Frontal cortex (tissue), 4 donors: ENCODE results near the gene RPS6KA5. TPM values are rescaled to one million over a fixed set of nuclear protein-coding genes. Genes with fewer than 3 reads are reported as not detected.
A peak's percentile ranks its signal among the peaks of the same experiment; 100 is the strongest.
"Not testable (repeated sequence)": the region's sequence is repeated elsewhere in the genome, so short reads cannot be mapped to it uniquely, and the experiment has no call there.

Experiments
- DNase-seq, 2 donors: peaks; one replicate each; pipeline ENCODE4 v3.0.0; 2012; ENCODE audit warnings: low spot score in 2 of 2
- FAIRE-seq: peaks from 2 replicates; lab custom pipeline; 2012; peaks lifted over from hg19 to GRCh38; lab: Jason Lieb, UNC
- total RNA-seq: library from RNA; depleted of rRNA; stranded (reverse); fragments of >200 nt; gene quantifications from one replicate; pipeline ENCODE4 v1.2.3, GENCODE V29; 2014
- donor health status: control.
- donor health status: control.
- donor health status: control.

Gene RPS6KA5
- total RNA-seq, 1 donor from 2014 or later = 8.2 TPM

DNA sequence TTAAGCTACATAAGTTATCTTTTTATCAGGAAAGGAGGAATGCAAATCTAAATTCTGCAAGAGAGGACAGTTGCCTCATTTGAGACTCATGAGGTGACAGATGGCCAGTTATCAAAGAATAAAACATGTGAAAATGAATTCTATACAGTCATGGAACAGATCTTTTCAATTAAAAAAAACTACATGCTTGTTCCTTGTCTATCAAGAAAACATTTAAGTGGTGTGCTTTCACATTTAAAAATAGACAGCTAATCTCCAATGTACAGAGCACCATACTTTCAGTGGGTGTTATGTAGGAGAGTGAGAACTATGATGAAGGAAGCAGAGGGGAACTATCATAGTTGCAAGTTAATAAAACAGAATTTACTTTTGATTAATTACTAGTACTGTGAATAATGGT lies 167.5 kb downstream of the RPS6KA5 start:
- no peak for DNase-seq
- FAIRE-seq = no peak

DNA sequence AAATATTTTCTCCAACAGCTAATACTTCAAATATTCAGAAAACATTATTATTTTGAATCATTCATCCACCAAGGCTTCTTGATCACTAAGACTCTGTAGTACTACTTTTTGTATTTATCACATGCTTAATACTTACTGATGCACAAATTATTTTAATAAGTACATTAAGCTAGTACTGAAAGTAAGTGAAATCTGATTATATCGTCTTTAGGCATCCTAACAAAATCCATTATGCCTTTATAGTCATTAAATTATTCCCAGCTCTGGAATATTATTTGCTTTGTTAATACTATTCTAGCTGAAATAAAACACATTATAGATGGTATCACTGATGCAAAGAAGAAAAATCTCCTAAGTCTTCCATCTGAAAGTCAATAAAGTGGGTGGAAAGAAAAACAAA lies 169.1 kb downstream of the RPS6KA5 start:
- FAIRE-seq (no peak), DNase-seq (no peak)

DNA sequence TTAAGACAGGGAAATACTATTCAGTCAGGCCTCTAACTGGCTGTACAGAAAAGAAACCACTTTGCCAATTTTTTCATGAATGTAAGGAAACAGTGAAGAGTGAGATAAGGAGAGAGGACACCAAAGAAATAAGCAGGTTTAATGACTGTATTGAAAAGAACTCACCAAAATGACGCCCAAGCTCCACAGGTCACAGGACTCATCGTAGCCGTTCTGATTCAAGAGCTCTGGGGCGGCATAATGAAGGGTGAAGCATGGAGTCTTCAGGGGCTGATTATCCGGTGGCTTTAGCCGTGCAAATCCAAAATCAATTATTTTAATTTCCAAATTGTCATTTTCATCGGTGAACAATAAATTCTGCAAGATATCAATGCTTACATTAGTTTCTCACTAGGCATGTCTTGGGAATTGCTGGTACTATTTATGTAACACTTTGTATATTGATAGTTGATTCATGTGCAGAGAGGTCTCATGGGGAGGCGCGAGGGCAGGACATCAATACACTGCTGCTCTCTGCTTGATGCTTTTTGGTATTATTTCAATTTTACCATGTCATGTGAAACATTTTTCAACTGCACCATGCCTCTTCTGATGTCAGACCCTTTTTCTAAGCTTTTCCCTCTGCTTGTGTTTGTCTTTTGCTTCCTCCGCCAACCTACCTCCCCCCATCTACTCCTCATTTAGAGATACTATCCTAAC lies 170.0 kb downstream of the RPS6KA5 start:
- FAIRE-seq = no peak
- DNase-seq = no peak

DNA sequence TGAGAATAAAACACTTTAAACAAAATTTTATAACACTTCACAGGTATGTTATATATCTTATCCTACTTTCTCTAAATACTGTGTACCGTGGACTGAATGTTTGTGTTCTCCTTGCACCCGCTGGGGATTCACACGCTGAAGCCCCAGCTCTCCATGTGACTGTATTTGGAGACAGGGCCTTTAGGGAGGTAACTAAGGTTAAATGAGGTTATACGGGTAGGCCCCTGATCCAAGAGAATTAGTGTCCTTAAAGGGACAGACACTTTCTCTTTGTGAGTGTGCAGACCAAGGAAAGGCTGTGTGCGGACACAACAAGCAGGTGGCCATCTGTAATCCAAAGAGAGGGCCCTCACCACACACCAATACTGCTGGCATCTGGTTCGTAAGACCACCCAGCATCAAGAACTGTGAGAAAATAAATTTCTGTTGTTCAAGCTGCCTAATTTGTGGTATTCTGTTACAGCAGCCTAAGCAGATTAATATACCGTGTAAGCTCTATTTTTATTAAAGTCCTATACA lies 174.1 kb downstream of the RPS6KA5 start:
- no peak for FAIRE-seq
- DNase-seq = no peak

DNA sequence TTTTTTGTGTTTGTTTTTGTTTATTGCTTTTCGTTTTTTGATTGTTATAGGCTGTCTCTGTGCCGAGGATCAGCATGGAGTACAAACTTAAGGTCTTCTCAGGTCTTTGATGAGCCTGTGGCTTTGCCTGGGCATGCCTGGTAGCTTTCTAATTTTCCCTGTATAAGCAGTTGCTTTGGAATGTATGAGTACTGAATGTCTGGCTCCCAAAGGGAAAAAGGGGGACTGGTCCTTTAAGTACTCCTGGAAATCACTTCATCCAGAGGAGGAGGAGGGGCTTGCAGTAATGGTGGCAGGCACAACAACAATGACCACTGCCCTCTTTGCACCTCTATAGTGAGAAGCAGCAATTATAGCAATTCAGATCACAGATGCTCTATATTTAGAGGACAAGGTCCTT lies 176.7 kb downstream of the RPS6KA5 start:
- FAIRE-seq = no peak

DNA sequence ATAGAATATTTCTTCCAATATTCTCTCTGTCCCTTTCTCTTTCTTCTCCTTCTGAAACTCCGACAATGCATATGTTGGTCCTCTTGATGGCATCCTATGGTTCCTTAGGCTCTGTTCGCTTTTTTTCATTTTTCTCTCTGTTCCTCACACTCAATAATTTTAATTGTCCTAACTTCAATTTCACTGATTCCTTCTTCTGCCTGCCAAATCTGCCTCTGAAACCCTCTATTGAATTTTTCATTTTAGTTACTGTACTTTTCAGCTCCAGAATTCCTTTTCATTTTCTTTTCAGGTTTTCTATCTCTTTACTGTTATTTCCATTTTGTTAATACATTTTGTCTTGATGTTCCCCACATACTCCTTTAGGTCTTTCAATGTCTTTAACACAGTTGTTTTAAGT lies 177.2 kb downstream of the RPS6KA5 start:
- DNase-seq (no peak), FAIRE-seq (no peak)

More for the DNA sequence above, 176.7 kb downstream of the RPS6KA5 start:
- no peak for DNase-seq

DNA sequence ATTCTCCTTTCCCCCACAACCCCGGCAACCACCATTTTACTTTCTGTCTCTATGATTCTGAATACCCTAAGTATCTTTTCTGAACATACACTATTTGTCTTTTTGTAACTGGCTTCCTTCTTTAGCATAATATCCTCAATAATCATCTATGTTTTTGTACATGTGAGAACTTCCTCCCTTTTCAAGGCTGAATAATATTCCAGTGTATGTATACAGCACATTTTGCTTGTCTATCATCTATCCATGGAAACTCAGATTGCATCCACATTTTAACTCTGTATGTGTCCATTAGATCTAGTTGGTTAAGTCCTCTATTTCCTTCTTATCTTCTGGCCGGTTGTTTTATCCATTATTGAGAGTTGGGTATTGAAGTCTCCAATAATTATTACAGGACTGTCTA lies 180.2 kb downstream of the RPS6KA5 start:
- no peak for DNase-seq
- FAIRE-seq = no peak

DNA sequence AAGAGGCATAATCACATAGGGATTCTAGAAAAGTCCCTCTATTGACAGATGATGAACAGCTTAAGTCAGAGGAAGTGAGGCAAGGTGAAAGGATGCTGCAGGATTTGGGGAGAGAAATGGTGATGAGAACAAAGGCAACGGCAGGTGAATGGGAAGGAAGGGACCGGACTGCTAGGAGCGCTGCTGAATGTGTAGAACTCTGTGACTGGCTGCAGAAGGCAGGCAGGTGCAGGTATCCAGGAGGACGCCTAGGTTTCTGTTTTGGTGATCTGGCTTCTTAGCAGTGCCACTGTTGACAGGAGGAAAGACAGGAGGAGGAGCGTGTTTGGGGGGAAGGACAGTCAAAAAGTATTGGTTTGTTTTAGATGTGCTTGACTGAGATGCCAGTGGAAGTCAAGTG lies 185.8 kb downstream of the RPS6KA5 start:
- no peak for FAIRE-seq

DNA sequence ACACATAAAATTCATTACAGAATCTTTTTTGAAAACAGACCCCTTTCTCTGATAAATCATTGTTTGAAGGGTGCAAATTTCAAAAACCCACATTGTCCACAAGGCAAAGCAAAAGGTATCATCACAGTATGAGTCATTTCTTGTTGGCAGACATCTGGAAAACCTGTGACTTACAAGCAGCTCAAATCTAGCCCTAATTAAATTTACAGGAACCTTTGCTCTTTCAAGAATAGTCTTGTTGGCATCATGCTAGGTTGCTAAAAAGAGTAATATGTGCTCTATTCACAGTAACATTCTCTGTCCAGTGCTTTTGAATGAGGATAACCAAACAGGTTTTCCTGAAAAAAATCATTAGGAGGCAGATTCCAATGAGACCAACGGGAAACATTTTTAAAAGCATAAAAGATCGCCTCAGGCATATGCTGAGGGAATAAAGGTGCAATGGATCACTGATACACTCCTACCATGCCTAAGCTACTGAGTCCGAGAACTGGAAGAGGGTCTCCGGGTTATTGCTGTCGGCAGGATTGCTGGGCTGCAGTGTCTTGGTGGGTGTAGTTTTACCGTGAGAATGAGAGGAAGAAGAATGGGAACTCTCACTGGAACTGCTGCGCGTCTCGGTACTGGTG lies 188.7 kb downstream of the RPS6KA5 start:
- DNase-seq = no peak
- FAIRE-seq = no peak

More for the DNA sequence above, 185.8 kb downstream of the RPS6KA5 start:
- no peak for DNase-seq

DNA sequence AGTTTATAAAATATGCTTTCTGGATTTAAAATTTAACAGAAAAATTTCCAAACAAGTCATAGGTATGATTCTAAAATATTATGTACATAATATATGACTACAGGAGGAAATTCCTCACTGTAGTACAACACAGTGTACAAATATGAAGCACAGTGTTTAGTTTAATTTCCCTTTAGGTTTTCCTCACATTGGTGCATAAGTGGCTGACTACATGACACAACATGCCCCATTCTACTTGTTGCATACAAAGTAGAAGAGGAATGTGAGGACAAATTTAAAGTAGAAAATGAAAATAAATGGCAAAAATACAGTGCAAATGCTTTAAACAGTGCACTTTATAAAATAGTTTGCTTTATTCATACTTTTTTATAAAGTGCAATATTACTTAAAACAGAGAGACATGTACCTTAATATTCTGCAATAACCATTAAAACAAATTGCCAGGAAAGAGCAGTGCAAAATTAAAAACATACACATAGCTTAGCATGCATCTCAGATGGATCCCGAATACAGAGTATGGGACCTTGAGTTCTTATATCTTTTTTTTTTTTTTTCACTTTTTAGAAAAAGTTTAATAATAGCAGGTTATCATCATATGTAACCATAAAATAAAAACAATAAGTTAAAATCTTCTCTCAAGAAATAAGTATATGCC lies 189.4 kb downstream of the RPS6KA5 start:
- DNase-seq (no peak), FAIRE-seq (no peak)

DNA sequence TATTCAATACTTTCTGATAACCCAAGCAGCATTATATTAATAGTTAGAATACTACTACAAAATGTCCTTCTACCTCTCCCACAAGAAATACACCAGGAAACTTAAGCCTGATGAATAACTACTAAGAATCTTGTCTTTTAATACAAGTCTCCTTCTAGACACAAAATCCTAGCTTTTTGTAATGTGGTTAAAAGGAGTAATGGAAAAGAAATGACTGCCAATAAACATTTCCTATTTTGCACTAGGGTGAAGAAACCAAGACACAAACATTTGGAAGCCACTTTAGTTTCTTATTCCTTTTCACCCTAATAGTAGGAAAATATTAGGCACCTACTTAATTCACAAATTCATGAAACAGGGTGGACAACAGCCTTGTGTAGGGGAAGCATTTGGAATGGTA lies 192.9 kb downstream of the RPS6KA5 start:
- FAIRE-seq = no peak
- DNase-seq = no peak

DNA sequence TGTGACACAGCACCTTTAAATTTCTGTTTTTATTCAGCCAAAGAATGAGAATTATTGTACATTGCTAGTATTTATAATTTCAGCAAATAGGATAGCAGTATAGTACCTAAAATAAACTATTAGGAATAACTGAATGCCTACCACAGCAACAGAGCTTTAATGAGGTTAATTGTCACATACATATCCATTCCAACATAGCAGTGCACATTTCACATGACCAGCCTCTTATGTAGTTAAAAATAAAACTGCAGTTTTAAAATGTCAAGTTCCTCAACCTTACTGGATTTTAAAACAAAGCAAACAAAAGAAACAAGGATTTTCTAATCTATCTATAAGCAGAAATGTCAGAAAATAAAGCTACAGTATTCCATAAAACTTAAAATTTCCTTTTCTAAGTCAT lies 193.6 kb downstream of the RPS6KA5 start:
- DNase-seq = no peak
- FAIRE-seq = no peak

DNA sequence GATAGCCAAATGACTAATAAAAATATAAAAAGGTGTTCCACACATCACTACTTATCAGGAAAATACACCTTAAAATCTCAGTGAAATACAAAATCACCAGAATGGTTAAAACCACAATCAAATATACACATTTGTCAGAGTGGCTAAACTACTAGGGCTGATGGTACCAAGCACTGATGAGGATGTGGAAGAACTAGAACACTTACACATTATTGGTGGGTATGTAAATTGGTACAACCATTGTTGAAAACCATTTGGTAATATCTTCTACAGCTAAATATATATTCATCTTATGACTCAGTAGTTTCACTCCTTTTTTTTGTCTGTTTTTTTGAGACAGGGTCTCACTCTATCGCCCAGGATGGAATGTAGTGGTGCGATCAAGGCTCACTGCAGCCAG lies 195.7 kb downstream of the RPS6KA5 start:
- FAIRE-seq = no peak

DNA sequence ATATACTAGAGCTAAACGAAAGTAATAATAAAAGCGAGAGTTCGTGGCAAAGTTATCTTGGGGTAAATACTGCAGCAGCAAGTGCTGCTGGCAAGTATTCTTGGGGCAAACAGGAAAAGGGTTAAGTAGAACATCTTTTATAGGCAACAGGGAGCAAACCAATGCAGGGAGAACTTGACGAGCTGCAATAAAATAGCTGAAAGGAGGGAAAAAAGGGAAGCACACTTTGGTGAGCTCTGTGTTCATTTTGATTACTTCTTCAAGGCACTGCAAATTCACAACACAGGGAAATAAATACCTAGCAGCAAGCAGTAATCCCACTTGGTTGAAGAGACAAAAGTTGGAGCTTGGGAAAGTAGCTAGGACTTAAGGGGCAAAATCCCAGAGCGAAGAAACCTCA lies 201.9 kb downstream of the RPS6KA5 start:
- FAIRE-seq (no peak), DNase-seq (no peak)

More for the DNA sequence above, 195.7 kb downstream of the RPS6KA5 start:
- no peak for DNase-seq

DNA sequence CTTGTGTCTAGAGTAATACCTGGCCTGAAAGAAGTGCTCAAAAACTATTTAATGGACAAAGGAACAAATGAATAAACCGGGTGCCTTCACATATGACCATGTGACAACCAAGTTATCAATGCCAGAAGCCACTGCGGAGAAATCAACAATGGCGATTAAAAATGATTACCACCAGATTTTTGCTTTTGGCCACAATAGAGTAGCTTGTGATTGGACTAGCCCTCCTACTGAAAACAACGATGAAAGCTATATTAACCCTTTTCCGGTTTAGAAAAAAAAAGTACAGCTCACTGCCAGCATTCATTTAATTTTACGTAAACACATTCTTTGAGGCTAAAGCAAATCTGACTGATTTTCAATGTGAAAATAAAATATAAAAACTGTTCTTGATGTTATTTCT lies 202.6 kb downstream of the RPS6KA5 start:
- DNase-seq = no peak
- FAIRE-seq = no peak

DNA sequence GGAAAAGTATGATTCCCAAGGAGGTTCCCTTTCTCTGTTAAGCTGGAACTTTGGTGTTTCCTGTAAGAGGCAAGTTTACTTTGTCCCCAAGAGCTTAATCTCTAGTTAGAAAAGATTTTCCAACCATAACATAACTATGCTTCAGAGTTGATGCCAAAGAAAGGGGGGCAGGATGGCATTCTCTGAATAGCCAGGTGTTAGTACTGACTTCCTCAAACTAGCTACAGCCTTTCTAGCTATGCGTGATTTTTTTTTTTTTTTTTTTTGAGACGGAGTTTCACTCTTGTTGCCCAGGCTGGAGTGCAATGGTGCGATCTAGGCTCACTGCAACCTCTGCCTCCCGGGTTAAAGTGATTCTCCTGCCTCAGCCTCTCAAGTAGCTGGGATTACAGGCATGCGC lies 204.3 kb downstream of the RPS6KA5 start:
- DNase-seq, FAIRE-seq: not testable (repeated sequence)

DNA sequence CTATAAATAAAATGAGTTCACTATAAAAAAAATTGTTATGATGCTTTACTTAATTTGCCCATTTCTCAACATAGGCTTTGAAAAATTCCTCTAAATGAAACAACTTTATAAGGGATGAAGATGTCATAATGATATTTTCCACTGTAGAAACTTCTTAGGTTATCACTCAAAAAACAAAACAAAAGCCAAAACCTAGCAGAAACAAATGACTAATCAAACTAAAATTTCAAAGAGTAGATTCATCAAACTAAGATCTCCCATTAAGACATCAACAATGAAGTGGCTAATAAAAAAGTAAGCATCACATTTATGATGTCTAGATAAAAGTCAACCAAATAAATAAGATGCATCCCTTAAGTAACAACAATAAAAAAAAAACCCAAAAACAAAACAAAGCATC lies 207.3 kb downstream of the RPS6KA5 start:
- DNase-seq = no peak
- FAIRE-seq = no peak

DNA sequence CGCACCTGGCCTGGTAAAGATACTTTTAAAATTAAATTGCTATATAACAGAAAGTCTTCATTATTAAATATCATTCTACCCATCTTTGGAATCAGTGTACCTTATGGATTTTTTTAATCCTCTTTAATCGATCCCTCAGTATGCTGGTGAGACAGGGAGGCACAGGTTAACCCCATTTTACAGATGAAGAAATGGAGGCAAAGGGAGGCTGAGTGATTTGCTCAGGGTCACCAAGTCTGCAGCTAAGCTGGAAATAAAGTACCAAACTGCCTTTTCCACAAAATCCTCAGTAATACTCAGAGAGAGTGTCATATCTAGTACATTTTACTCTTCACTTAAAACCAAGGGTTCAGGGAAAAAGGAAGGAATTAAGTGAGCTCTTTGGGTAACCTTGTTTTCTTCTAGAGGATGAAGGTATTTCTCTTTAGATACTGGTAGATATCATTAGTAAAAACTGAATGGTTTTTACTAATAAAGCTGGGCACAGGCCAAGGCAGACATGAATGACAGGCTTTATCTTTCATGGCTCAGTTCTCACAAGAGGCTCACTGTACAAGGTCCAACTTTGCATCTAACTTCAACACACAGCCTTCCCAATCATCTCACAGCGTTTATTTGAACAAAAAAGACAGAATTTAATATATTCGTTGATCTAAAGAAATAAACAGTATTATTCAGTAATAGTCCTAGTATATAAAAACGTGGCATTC lies 209.0 kb downstream of the RPS6KA5 start:
- peak; percentile 10 for FAIRE-seq
- DNase-seq = no peak

DNA sequence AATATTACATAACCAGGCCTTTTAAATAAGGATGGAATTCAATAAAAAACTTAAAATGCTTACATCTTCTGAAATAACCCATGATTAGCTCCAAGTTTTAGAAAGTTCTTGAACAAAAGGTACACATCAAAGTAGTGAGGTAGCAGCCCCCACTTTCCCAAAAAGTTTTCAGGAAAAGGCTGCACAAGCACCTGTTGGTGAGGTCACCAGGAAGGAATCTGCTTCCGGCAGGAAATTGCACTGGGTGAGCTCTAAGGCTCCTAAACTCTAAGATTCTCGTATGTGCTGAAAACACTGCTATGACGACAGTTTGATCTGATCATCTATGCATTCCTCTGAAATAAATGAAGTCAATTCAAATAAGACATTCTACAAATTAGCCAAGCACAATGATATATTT lies 210.0 kb downstream of the RPS6KA5 start:
- no peak for FAIRE-seq
- no peak for DNase-seq

DNA sequence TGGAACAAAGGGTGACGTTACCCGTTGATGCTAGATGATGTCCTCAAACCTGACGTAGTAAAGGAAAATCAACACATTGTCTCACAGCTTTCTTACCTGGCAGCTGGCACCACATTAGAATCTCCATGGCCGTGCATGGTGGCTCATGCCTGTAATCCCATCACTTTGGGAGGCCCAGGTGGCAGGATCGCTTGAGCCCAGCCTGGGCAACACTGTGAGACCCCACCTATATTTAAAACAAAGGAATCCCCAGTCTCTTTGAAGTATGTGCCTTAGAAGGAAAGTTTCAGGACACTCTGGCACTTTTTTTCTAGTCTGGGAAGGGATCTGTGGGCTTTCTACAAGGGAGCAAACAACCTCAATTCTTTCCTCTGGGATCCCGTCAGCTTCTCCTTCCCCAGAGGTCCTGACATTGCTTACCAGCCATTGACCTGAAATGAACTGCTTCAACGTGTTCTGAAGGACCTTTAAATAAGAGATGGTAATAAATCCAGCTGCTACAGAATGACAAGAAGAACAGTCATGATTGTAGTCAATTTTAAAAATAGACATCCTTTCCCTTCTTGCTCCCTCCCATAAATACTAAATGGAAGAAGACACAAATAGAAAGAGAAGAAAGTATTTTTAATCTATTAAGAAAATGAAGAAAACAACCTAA lies 210.5 kb downstream of the RPS6KA5 start:
- FAIRE-seq (no peak), DNase-seq (no peak)
